Hematopoietic multipotent progenitor cell treated with erythropoietin and hydrocortisone succinate and interleukin-3 and kit ligand, for 8 days (in vitro differentiated cells): ENCODE data around the gene DSE.

Experiments used
- DNase-seq: peaks from one replicate; pipeline ENCODE4 v3.0.0-alpha.2; 2015

Gene DSE

GRCh38 chr6:116419069-116419786 is 48.5 kb downstream of the DSE start:
- no peak for DNase-seq

DNA sequence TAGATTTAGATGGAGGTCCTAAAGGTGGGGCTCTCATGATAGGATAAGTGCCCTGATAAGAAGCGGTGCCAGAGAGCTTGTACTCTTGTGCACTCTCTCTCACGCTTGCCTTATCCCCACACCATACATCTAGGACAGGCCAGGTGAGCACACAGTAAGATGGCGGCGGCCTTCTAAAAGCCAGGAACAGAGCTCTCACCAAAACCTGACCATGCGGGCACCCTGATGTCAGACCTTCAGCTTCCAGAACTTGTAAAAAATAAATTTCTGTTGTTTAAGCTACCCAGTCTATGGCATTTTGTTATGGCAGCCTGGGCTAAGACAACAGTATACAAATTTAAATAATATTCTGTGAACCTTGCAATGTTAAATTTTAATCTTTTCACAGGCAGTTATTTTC is 49.6 kb downstream of the DSE start:
- no peak for DNase-seq

DNA sequence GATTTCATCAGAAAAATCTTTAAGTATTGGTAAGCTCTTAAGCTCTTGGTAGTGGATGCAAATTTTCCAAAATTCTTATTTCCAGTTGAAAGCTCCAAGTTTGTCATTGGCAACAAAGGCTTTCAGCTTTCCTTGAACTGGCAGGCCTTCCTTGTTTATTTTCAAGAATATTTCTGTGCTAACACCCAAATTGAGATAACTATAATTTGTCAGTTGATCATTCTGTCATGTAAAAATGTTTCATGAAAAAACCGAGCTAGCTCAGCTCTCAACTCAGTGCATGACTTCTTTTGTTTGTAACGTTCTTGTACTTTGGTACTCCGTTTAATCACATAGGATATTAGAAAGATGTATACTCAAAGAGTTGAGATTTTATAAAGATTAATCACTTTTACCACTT is 51.5 kb downstream of the DSE start:
- DNase-seq: no peak

- DNase-seq: no peak
Measured at GRCh38 chr6:116424001-116424400, 53.3 kb downstream of the DSE start.

DNA sequence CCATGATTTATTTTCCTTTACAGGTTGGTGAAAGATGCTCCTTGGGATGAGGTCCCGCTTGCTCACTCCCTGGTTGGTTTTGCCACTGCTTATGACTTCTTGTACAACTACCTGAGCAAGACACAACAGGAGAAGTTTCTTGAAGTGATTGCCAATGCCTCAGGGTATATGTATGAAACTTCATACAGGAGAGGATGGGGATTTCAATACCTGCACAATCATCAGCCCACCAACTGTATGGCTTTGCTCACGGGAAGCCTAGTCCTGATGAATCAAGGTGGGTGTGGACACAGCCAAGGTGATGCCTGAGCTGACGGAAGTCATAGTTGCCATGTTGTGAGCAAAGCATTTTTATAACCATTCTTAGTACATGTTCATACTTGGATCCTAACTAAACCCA is 55.8 kb downstream of the DSE start:
- no peak for DNase-seq

- no peak for DNase-seq
Measured at GRCh38 chr6:116429111-116429510, 58.4 kb downstream of the DSE start.

- DNase-seq: no peak
Measured at GRCh38 chr6:116430860-116431259, 60.1 kb downstream of the DSE start.

DNA sequence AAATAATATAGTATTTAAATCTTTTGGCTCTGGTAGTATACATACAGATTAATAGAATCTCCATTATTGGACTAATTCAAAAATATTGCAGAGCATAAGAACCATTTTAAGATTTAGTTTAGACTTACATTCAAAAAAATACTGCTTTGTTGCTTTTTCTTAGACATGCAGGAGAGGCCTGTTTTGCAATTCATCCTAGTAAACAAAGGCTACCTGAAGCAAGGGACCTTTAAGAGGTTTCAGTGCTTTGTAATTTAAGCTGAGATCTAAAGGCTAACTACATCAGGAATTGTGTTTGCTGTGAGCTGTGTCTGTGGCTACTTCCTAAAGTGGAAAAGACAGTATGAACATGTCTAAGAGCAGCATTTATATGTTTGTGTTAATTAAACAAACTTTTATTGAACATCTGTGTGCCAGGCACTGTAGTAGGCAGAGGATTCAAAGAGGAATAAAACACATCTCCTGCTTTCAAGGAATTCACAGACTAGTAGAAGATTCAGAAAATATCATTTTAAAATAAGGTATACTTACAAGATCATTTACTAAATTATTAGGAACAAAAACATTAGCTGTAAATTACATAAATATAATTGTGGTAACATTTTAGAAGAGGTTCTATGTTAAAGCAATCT is 61.3 kb downstream of the DSE start:
- no peak for DNase-seq

- DNase-seq: no peak
Measured at GRCh38 chr6:116433206-116433712, 62.5 kb downstream of the DSE start.

DNA sequence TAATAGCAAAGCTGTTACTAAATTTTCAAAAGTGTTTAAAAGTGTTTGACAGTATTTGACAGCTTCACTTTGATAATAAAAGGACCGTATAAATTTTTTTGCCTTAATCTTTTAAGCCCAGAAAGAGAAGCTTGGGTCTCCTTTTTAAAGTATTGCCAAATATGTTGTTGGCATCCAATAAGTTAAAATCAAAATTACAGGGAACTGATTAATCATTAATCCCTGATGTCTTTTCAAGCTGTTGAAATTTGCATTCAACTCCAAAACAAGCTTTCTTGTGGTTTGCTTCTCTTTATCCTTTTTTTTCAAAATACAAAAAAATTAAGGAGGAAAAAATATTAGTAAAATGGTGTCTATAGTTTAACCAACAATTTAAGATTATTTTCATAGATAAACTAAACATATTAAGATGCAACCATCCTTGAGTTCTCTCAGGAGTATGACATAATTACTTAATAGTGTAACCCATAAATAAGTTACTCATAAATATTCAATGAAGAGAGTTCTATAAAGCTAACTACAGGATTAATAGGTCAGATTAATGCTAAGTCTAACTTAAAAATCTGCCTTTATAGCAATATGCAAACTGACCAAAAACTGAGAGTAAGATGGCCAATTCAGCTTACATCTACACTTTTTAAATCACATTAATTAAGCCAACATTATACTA is 63.4 kb downstream of the DSE start:
- no peak for DNase-seq

DNA sequence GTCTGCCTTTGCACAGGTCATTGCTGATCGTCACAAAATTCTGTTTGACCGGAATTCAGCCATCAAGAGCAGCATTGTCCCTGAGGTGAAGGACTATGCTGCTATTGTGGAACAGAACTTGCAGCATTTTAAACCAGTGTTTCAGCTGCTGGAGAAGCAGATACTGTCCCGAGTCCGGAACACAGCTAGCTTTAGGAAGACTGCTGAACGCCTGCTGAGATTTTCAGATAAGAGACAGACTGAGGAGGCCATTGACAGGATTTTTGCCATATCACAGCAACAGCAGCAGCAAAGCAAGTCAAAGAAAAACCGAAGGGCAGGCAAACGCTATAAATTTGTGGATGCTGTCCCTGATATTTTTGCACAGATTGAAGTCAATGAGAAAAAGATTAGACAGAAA is 65.8 kb downstream of the DSE start:
- no peak for DNase-seq

DNA sequence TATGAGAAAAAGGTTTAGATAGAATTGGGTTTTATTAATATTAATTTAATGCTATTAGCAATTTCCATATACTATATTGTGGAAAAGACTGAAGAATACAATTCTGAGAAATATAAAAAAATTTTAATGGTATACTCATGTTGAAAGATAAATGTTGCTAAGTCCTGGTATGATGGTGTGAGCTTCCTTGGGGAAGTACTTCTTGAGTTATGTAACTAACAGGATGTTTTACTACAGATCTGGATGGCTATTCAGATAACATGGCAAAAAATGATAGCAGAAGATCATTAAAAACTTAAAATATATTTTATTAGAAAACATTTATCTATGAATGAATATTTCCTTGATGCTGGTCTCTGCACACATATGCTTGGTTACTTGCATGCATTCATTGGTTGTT is 66.9 kb downstream of the DSE start:
- no peak for DNase-seq

GRCh38 chr6:116438590-116439448 is 68.1 kb downstream of the DSE start:
- DNase-seq: no peak

- no peak for DNase-seq
Measured at GRCh38 chr6:116439522-116440051, 68.8 kb downstream of the DSE start.

GRCh38 chr6:116443105-116443504 is 72.4 kb downstream of the DSE start:
- no peak for DNase-seq

GRCh38 chr6:116444092-116444491 is 73.3 kb downstream of the DSE start:
- DNase-seq: peak; percentile 69

DNA sequence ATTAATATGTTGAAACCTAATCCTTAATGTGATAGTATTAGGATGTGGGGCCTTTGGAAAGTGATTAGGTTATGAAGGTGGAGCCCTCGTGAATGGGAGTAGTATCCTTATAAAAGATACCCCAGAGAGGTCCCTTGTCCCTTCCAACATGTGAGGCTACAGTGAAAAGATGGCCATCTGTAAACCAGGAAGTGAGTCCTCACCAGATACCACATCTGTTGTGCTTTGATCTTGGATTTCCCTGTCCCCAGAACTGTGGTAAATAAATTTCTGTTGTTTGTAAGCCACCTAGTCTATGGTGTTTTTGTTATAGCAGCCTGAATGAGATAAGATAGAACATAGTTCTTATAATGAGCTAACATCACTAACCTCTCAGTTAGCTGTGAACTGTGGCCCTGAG is 73.8 kb downstream of the DSE start:
- no peak for DNase-seq

GRCh38 chr6:116445102-116445501 is 74.4 kb downstream of the DSE start:
- no peak for DNase-seq

DNA sequence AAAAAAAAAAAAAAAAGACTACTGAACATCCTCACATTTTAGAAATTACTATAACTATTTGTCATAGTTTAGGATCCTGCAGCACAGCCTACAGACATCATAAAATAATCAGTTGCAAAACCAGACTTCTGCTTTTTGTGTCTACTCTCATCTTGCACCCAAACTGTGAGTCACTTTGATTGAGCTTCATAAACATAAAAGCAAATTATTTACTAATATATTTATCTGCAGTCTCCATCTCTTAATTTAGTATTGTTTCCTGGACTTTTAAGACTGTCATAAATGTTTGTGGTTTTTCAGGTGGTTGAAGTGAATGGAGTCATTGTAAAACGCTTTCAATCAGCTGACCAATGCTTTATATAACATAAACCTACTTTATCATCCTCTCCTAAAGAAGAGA is 75.7 kb downstream of the DSE start:
- DNase-seq: no peak

DNA sequence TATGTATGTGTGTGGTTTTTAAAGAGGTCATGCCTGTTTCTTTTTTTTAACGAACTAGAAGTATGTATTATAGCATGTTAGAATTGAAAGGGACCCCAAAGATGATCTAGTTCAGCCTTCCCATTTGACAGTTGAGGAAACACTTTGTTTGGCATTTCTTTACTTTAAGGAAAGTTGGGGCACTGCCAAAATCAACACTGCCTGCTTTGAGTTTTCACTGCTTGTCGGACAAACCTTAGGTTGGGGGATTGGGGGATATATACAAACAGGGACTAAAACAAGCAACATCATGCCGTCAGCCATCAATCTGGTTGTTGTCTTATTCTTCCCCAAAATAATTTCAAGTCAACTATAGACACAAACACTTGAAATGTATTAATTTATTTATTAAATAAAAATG is 76.3 kb downstream of the DSE start:
- DNase-seq: no peak

DNA sequence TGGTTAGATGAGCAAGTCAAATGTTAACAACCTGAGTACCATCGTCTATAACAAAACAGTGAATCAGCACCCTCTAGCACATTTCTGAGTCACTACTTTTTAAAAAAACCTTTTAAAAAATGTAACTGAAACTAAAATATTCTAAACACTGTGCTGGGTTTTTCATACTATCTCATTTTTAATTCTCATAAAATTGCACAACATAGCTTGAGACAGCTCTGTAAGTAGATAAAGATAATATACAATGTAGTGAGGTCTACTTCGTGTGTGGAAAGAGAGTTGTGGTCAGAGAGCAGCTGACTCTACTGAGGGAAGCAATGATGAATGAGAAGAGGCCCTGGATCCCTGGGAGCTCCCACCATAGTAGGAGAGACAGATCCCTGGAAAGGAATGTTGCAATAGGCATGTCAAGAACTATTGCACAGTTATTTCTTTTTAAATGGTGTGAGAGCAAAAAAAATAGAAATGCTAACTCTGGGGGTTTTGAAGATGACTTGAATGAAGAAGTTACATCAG is 76.8 kb downstream of the DSE start:
- DNase-seq: peak; percentile 35

- no peak for DNase-seq
Measured at GRCh38 chr6:116449565-116449964, 78.8 kb downstream of the DSE start.
